NCI-H1417 treated with DMSO at 0.1 percent for 48 hours (cell line): Measurements from ENCODE around the gene LRP1-AS.

Experiments used
- DNase-seq: peaks from one replicate; lab custom pipeline; 2025; lab: John Stamatoyannopoulos, UW

LRP1-AS gene

DNA sequence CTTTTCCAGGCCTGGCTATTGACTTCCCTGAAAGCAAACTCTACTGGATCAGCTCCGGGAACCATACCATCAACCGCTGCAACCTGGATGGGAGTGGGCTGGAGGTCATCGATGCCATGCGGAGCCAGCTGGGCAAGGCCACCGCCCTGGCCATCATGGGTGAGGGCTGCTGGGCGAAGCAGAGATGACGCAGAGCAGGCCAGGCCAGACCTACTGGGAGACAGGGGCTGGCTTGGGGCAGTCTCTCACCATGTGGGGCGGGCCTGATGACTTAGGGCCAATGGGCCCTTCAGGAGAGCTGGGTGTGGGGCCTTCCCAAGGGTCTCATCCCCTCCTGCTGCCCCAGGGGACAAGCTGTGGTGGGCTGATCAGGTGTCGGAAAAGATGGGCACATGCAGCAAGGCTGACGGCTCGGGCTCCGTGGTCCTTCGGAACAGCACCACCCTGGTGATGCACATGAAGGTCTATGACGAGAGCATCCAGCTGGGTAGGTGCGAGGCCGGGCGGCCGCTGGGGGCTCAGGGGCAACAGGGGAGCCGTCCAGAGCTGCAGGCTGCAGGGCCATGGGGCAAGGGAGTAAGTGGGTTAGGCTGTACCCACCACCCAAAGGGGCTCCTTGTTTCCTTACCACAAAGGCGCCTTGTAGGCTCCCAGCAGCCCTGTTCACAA is 33.0 kb upstream of the LRP1-AS start:
- DNase-seq = no peak

DNA sequence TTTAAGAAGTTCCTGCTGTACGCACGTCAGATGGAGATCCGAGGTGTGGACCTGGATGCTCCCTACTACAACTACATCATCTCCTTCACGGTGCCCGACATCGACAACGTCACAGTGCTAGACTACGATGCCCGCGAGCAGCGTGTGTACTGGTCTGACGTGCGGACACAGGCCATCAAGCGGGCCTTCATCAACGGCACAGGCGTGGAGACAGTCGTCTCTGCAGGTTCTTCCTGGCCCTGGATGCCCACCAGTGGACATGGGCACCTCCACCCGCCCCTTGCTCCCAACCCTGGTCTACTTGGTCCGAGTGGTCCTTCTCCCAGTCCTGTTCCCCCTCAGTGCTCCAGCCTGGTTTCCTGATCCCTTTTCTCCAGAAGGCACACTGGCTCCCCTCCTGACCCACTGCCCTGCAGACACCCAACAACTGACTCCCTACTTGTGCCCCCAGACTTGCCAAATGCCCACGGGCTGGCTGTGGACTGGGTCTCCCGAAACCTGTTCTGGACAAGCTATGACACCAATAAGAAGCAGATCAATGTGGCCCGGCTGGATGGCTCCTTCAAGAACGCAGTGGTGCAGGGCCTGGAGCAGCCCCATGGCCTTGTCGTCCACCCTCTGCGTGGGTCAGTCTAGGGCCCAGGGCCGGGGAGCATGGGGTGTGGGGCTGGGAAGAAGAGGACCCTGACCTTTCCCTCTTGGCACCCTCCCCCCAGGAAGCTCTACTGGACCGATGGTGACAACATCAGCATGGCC is 32.1 kb upstream of the LRP1-AS start:
- DNase-seq = no peak

GRCh38 chr12:57178213-57178612 is 30.8 kb upstream of the LRP1-AS start:
- no peak for DNase-seq

- no peak for DNase-seq
These were observed 29.9 kb upstream of the LRP1-AS start for GRCh38 chr12:57177354-57177753.

- no peak for DNase-seq
These were observed 29.4 kb upstream of the LRP1-AS start for GRCh38 chr12:57176846-57177245.

DNA sequence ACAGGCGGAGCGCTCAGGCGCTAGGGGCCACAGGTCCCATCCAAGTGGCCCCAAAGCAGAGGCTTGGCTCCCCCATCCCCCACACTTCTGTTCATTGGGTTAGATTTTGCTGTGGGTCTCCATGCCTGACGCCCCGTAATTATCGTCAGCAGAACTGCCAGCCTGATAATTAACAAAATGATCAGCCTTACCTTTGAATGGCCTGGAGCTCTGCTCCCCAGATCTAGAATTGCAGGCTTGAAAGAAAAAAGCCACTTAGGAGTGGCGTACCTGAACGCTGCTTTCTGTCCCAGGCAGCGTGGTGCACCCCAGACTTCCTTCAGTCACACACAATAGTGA is 28.7 kb upstream of the LRP1-AS start:
- no peak for DNase-seq

- peak; percentile 56 for DNase-seq
These were observed 28.2 kb upstream of the LRP1-AS start for GRCh38 chr12:57175428-57176138.

DNA sequence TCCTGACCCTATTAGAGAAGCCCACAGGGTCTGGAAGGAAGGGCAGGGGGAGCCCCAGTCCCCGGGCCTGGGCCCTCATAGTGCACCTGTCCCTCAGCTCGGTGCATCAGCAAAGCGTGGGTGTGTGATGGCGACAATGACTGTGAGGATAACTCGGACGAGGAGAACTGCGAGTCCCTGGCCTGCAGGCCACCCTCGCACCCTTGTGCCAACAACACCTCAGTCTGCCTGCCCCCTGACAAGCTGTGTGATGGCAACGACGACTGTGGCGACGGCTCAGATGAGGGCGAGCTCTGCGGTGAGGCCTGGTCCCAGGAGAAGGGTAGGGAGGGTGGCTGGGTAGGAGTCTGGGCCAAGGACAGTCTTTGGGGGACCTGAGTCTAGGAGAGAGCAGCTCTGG is 26.3 kb upstream of the LRP1-AS start:
- no peak for DNase-seq

DNA sequence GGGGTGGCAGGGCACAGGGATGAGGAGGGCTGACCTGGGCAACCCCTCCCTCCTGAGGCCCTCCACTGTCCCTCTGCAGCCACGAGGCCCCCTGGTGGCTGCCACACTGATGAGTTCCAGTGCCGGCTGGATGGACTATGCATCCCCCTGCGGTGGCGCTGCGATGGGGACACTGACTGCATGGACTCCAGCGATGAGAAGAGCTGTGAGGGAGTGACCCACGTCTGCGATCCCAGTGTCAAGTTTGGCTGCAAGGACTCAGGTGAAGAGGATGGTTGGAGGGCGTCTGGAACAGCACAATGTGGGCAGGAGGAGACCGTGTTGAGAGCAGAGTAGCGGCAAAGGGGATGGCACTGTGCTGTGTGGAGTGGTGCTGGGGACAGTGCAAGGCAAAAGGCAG is 25.7 kb upstream of the LRP1-AS start:
- no peak for DNase-seq

- DNase-seq = no peak
These were observed 24.2 kb upstream of the LRP1-AS start for GRCh38 chr12:57171668-57172067.

DNA sequence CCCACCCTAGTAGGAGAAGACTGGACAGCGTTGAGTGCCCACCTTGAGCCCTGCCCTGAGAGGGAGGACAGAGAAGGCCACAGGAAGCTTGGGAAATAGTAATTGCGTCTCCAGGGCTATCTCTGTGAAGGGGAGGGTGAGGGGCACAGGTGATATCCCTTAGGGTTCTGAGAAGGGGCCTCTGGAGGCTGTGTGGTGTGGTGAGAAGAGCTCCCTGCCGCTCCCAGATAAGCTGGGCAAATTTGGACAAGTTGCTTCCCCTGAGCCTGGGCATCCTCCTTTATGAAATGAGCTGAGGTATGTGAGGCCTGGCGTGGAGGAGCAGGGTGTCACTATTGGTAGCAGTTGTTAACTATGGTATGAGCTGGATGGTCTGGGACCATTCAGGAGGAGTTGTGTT is 23.5 kb upstream of the LRP1-AS start:
- DNase-seq = no peak

- no peak for DNase-seq
These were observed 23.0 kb upstream of the LRP1-AS start for GRCh38 chr12:57170408-57170807.

- no peak for DNase-seq
These were observed 22.6 kb upstream of the LRP1-AS start for GRCh38 chr12:57169969-57170368.

GRCh38 chr12:57169046-57169795 is 21.8 kb upstream of the LRP1-AS start:
- DNase-seq = no peak

- DNase-seq = no peak
These were observed 20.6 kb upstream of the LRP1-AS start for GRCh38 chr12:57168058-57168457.

- DNase-seq = no peak
These were observed 19.6 kb upstream of the LRP1-AS start for GRCh38 chr12:57166971-57167371.

GRCh38 chr12:57165741-57166140 is 18.3 kb upstream of the LRP1-AS start:
- no peak for DNase-seq

GRCh38 chr12:57164966-57165625 is 17.7 kb upstream of the LRP1-AS start:
- no peak for DNase-seq

GRCh38 chr12:57164454-57164853 is 17.0 kb upstream of the LRP1-AS start:
- DNase-seq = no peak

DNA sequence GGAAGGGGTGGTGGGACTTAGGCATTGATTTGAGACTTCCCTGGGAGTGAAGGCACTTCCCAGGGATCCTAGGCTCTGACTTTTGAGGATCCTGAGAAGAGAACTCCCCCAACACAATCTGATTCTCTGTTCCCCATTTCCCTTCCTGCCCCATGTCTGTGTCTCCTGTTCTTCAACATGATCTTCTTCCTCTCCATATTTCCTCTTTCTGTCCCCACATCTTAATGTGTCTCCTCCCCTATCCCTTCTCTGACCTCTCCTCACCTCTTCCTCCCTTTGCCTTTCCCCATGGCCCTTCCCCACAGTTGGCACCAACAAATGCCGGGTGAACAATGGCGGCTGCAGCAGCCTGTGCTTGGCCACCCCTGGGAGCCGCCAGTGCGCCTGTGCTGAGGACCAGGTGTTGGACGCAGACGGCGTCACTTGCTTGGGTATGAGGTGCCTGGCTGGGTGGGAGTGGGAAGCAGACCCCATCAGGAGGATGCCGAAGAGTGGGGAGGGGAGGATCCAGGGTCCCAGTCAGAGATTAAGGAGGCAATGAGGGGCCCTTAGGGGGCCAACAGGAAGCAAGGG is 15.2 kb upstream of the LRP1-AS start:
- DNase-seq = no peak

GRCh38 chr12:57161491-57161890 is 14.1 kb upstream of the LRP1-AS start:
- DNase-seq = no peak

DNA sequence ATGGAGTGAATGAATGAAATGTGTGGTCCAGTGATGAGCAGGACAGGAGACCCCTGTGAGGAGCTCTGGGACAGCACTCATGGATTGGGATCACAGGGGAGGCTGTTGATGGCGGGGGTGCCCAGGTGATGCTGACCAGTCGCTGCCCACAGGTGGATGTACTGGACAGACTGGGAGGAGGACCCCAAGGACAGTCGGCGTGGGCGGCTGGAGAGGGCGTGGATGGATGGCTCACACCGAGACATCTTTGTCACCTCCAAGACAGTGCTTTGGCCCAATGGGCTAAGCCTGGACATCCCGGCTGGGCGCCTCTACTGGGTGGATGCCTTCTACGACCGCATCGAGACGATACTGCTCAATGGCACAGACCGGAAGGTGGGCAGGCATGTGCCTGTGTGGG is 13.3 kb upstream of the LRP1-AS start:
- DNase-seq = no peak
